NCI-H82 (cell line): ENCODE results near the gene CNTNAP2.

Source experiments
- DNase-seq: peaks from one replicate; lab custom pipeline; 2025; lab: John Stamatoyannopoulos, UW

The CNTNAP2 gene

DNA sequence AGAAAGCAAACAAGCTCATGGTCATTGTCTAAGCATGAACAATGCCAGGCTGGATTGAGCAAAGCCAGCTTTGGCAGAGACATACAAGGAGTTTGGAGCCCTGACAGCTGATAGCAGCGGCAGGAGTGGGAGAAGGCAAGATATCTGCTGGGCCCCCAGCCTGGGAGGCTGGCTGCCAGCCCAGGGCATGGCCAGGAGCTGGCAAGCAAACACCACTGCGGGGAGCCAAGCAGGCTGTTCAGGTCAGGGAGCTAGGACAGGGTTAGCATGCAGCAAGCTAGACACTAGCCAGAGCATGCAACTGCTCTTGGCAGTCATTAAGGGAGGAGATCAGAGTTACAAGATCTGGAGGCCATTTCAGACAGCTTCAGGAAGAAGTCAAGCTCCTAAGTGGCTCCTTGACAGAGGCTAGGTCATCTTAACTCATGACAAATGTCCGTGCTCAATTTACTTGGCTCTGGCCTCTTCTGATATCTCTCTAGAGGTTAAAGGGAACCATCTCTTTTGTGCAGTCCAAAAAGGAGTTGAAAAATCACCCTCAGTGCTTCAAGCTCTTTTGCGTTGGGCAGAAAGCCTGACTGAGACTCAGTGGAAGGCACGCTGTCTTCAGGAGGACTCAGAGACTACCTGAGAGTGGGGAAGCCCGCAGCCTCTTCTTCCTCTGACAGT lies 2037.1 kb downstream of the CNTNAP2 start:
- no peak for DNase-seq

DNA sequence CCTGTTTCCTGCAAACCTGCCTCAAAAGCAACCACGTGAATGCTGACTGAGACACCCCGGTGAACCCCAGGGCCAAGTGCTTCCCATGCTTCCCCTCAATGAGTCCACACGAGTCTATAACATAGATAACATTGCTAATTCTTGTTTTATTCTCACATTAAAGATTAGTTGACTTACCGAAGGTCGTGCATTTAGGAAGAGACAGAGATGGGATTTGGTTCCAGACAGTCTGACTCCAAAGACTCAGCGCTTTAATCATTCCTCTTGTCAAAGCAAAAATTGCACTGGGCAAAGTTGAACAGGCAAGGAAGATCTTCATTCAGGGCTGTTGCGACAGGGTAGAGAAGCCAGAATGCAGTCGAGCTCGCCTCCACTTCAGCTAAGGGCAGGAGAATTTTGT lies 2038.4 kb downstream of the CNTNAP2 start:
- no peak for DNase-seq

DNA sequence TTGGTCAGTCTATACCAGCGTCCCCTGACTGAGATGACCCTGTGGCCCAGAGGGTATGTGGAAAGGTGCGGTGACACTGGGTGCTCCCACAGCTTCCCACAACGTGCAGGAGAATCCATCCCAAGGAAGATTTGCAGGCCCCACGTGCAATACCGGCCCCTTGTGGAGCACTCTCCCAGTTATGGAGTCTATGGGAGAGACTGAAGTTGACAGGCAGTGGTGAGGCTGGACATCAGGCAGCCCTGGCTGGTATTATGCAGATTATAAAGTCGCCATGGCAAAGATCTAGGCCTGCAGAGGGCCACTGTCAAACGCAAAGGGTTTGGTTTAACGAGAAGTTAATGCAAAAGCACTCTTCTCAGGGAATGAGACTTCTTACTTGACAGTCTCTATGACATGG lies 2039.2 kb downstream of the CNTNAP2 start:
- no peak for DNase-seq

DNA sequence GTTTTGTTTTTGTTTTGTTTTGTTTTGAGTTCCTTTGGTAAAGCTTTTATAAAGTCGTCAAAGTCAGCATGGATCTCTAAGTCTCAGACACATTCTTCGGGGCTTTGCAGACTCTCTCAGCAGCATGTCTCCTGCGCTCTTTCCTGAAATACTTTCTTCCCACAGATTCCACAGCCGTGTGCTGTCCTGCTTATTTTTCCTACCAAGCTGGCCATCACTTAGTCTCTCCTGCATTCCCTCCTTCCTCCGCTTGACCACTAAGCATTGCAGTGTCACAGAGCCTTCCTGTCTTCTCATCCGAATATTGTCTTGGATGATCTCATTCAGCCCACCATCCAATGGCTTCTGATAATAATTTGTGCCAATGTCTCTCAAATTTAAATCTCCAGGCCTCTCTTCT lies 2039.6 kb downstream of the CNTNAP2 start:
- no peak for DNase-seq

DNA sequence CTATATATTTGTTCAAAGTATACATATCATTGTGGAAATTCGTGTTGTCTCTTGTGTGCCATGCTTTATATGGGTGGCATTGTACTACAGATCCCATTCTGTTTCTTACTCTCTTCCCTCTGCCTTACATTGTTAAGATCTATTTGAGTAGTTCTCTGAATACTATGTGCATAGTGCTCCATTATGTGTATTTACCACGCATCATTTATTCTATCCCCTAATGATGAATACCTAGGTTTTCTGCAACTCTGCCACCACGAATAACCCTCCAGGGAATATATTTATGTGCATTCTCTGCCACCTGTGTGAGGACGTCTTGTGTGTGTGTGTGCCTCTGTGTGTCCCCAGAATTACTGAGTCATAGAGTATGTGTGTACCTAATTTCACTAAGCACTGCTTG lies 2042.7 kb downstream of the CNTNAP2 start:
- no peak for DNase-seq

DNA sequence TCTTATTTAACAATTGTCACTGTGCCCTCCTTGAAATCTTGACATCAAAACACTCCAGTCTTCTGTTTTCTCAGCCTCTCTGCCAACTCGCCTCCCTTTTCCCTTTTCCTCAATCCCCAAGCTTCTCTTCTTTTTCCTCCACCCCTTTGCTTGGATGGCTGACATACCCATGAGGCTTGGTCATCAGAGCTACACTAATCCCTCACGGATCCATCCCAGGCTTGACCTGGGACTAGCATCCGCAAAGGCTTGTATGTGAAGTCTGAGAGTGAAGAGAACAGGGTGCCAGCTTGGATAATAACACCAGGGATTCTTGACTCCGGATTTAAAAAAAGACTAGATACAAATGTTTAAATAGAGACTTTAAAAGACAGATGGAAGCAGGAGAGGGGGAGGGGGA lies 2045.2 kb downstream of the CNTNAP2 start:
- DNase-seq, result no peak

DNA sequence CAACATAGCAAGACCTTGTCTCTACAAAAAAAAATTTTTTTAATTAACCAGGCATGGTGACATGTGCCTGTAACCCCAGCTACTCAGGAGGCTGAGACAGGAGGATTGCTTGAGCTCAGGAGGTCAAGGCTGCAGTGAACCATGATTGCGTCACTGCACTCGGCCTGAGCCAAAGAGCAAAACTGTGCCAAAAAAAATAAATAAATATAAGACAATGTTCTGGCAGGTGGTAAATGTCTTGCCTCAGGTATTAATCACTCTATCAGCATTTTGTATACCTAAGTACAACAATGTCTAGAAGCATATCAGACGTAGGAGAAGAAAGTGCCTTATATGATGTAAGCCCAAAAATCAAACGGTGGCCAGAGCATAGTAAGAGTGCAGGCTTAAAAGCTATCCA lies 2046.2 kb downstream of the CNTNAP2 start:
- no peak for DNase-seq

DNA sequence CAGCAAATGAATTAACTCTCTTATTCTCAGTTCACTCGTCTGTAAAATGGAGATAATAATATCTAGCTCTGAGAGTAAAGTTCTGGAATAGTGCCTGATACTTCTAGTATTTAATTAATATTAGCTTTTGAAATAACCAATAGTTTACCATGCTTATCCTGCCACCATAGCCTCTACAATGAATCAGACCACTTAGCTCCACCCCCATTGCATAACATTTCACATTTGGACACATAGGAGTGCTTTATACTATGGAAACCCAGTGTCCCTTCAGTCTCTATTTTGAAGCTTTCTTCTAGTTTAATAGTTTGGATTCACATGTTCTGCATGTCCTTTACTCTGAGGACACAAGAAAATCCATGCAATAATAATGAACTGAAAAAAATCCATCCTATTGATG lies 2046.6 kb downstream of the CNTNAP2 start:
- DNase-seq, result no peak

DNA sequence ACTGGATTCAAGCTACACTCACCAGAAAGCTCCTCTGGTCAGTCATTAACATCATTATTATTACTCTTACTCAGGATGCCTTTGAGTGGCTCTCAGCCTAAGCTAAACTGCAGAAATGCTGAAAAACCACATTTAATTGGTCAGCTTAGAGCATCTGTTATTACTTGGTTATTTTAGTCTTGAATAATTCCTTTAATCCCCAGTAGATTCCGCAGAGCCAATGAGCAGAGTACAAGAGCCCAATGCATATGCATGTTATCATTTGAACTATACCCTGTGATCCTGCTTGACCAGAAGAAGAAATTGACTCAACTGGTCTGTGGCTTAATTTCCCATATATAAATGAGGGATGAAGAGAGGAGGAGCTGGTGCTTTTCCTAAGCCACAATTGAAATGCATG lies 2056.3 kb downstream of the CNTNAP2 start:
- no peak for DNase-seq

DNA sequence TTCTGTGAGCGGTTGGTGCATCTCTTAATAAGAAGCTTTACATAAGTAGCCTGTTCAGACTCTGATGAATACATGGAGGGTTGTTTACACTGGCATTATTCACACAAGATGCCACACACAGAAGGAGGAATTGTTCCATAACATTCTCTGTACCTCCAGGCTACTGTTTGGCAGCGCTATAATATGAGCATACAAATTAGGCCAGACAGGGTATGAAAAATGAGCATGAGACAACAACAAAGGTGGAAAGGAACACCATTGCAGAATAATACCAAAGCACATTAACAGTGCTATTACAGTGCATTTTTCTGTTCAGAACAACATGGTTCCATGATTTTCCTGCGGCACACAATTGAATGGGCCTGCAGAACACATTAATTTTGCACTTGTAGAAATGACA lies 2056.8 kb downstream of the CNTNAP2 start:
- DNase-seq, result no peak

DNA sequence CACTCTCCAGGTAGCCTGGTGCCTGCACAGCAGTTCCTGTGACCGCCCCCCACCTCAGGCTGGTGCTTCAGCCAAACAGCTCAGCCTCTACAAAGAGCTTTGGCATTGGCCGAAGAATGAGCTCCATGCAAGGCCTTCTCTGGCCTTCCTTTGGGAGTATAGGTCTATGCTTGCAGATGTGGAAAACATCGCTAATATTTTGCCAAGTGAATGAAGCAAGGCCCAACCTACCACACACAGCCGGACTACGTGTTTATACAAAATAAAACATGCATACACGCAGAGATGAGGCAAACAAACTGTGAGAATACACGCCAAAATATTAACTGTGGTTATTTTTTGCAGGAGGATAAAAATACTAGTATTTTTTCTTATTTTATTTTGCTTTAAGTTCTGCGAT lies 2057.8 kb downstream of the CNTNAP2 start:
- no peak for DNase-seq

DNA sequence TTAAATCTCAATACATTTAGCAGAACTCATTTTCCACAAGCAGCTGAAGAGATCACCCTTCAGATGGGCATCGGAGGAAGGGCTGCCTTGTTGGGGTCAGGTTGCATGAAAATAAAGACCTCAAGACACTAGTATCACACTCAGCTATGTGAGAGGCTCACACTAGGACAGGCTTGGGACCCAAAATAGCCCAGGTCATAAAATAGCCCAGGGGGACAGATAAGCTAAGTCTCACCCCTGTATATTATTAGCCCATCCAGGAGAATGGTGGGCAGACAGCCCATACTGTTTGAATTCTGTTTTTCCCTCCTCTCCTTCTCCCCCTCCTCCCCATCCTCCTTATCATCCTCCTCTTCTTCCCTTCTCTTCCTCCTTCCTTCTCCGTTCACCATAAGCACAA lies 2058.9 kb downstream of the CNTNAP2 start:
- no peak for DNase-seq

DNA sequence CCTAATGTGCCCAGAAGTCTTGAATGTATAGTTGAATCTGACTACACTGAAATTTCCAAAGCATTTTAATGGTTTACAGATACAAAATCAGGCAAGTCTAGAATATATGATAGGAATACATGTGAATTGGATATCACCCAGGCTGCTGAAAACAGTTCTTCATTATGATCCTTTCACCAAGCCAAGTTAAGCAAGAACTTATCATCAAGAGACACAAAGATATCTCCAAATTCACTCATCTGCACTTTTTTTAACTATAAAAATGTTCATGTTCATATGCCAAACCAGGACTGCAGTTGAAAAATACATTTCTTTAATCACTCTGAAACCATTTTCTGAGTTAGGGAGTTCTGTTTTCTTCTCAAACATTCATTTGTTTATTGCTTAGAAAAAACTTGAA lies 2061.4 kb downstream of the CNTNAP2 start:
- no peak for DNase-seq

DNA sequence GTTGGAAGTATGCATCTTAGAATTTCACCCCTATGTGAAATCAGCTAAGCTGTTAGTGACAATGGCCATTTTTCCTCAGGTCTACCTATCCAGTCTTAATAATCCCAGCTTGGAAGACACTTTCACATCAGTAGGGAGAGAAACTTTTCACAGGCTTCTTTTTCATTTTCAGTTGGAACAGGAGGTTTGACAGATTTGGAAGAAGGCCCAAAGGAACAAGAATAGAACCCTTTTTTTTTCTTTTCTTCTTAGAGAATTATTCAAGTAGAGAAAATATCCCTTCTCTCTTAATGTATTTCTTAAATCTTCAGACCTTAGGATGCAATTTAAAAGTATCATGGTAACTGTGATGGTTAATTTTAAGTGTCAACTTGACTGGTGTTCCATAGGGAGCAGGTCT lies 2063.5 kb downstream of the CNTNAP2 start:
- DNase-seq, result no peak

DNA sequence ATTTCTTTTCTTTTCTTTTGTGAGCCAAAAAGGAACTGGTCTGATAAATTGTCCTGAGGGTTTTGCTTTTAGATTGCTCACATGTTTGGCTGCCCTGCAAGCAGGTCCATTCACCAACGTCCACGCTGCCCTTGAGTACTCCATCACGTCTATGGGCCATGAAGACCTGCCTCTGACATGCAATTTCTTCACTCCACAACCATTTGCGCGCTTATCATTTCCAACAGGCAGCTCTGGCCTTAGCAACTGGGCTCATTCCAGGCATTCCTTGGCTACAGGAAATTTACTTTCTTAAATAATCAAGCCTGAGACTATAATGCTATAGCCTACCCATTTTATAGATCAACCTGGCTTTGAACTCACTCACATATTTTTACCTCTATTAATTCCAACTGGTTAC lies 2065.7 kb downstream of the CNTNAP2 start:
- DNase-seq, result no peak

DNA sequence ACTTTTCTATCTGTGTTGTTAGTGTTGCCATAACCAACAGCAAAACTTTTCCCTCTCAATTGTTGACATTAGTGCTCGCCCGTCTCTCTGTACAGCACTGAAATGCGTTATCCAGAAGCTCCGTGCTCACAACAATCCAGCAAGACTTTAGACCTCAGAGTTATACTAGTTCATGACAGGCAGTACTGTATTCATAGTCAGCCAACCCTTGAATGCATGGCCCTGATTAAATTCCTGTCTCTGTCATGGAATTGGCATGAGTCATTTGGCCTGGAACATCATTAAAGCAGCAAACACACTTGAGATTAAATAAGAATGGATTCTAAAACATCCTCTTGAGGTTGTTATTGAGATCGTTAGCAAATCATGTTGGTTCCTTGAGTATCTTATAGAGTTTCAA lies 2068.4 kb downstream of the CNTNAP2 start:
- DNase-seq, result no peak

DNA sequence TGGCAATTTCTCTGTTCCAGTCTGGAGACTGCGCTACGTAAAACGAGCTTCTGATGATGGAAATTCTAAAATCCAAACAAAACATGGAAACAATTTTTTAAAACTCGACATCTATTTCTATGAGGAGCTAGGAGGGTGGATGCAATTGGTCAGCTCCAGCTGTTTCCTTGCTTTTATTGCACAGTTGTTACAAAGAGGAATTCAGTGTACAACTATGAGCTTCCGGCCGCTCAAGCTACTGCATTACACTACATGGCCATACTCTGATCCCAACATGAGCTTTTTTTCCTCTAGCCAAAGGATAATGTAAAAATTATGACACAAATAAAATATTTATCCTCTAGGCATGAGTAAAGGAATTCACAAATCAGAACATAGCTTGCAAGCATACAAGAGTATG lies 2070.9 kb downstream of the CNTNAP2 start:
- no peak for DNase-seq

DNA sequence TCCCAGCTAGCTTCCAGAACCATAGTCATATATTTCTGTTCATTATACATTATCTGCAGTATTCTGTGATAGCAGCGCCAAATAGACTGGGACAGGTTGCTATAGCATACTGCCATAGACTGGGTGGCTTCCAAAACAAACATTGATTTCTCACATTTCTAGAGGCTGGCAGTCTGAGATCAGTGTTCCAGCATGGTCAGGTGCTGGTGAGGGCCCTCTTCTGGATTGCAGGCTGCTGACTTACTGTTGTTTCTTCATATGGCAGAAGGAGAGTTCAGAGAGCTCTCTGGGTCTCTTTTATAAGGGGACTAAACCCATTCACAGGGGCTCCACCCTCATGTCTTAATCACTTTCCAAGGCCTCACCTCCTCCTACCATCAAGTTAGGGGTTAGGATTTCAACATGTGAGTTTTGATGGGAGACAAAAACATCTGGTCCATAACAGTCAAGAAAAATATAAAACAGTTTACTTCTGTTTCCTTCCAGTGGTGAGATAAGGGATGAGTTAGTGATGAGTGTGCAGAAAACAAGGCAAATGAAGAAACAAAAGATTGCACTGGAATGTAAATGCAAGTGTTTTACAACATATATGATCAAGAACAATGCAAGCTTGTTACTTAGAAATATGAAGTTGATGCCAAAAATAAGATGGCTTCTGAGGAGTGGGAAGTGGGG lies 2074.9 kb downstream of the CNTNAP2 start:
- no peak for DNase-seq

DNA sequence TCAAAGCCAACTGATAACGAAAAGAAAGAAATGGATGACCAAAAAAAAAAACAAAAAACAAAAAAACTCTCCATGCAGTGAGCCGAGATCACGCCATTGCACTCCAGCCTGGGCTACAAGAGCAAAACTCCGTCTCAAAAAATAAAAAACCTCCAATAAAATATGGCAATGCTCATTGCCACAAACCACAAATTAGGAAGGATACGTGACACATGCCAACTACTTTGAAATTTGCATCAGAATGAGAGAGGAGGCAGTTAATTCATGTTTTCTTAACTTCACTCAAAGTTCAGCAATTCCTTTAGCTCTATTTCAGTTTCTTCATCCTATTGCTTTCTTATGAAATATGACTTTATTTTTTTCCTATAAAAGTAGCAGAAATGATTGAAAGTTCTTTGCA lies 2075.9 kb downstream of the CNTNAP2 start:
- DNase-seq, result no peak

DNA sequence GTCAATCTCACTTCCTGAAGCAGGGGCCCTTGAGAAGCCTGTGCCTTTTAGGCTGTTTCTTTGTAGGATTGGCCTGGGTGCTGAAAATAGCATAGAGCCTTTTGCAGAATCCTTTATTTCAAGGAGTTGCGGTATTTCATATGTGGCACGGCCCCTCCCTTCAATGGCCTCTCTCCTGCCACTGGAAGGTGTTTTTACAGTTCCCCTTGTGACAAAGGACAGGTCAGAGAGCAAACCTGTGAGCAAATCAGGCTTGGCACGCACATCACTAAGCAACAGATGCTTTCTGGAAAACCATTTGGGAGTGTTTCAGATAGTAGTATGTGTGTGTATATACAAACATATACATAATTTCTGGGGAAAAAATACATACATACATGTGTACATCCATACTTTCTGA lies 2085.4 kb downstream of the CNTNAP2 start:
- DNase-seq, result no peak

DNA sequence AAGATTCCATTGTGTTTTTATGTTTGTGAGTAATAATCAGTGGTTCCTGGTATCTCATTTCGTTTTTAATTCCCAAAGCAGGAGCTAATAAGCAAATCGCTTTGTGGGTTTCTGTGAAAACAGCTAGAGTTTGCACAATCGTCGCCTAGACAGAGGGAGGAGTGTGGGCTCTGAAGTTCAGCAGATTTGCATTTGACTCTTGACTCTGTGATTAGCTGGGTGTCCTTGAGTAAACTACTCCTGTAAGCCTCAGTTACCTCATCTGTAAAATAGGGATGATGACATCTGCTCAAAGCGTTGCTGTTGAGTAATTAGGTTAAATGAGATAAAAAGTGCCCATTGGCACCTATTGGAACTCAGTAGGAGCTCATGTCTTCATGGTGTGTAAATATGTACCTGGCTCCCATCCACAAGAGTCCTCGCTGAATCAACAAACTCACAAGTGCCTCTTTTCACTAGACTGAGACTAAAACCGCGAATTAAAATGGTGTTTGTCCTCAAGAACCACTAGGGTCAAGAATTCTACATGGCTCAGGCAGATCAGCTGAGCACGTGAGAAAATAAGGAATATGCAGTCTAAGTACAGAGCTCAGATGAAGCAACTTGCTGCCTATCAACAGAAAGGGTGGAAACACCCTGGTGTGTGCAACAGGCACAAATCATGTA lies 2088.2 kb downstream of the CNTNAP2 start:
- DNase-seq, result no peak

DNA sequence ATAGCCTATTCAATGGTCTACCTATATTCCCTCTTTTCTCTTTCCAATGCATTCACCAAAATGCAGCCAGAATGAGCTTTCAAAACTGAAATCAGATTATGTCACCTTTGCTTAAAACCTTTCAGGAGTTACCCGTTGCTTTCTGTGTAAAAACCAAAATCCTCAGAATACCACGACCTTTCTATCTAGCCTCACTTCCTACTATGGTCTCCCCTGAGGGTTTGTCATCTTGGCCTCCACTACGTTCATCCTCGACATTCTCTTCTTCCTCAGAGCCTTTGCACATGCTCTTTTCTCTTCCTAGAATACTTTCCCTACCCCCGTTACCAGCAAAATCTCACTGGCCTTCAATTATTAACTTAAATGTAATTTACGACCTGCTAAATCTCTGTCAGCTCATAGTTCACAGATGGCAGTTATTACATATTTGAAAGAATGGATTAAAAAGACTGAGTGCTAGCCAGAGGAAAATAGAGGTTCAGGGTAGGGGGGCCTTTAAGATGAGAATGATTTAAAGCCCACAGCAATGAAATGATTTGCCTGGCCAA lies 2093.1 kb downstream of the CNTNAP2 start:
- no peak for DNase-seq

DNA sequence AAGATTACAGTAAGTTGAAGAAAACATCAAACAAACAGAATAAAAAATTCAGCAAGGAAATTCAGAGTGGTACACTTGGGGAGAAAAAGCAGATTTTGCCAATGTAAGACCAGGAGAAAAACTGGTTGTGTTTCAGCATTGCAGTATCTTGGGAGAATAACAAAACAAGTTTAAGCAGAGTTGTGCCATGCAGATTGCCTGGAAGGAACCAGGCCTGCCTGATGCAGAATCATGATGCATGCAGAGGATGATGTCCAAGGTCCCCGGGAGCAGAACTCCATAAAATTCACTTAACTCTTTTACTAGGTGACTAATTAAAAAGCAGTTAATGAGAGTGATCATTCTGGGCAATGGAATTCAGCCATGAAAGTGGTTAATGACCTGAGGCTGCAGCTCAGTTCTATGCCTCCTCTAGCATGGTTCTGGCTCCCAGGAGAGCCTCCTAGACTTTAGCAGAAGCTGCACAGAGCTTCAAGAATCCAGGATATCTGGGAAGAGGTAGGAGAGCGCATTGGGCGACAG lies 2094.3 kb downstream of the CNTNAP2 start:
- DNase-seq, result no peak
